EH (cell line): ENCODE results near the gene PPP1R14C.
"Not testable (repeated sequence)": the region's sequence is repeated elsewhere in the genome, so short reads cannot be mapped to it uniquely, and the experiment has no call there.

Experiments
- DNase-seq: peaks from one replicate; pipeline ENCODE4 v3.0.0-alpha.2; 2015; ENCODE audit warnings: low read depth

The PPP1R14C gene

DNA sequence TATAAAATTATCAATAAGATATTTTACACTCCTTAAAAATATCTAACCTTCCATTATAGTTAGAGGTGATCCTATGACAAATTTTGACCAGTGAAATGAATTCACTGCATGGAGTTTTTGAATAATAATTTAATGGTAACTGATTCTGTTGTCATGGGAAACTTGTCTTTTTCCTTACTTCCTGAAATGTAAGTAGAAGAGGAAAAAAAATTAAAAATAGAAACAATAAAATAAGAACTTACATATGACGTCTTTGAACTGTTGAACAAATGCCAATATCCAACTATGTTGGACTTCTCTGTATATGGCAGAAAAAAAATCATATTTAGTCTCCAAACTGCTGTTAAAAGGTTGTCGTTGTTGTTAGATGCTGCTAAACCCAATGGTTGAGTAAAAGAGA lies 26.3 kb downstream of the PPP1R14C start:
- no peak for DNase-seq

DNA sequence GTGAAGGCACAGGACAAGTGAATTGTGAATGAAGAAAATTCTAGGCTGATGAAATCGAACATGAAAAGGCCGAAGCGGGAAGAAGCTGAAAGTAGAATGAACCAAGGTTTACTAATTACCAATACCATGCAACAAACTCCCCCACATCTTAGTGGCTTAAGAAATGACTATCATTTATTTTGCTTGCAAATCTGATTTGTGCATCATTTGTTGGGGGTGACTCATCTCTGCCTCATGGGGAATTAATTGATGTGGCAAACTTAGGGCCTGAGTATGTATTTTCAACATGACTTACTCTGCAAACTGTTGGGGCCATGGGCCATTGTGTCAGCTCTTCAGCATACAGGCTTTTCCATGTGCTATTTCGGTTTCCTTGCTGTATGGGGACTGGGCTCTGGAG lies 26.8 kb downstream of the PPP1R14C start:
- peak; percentile 68 for DNase-seq

DNA sequence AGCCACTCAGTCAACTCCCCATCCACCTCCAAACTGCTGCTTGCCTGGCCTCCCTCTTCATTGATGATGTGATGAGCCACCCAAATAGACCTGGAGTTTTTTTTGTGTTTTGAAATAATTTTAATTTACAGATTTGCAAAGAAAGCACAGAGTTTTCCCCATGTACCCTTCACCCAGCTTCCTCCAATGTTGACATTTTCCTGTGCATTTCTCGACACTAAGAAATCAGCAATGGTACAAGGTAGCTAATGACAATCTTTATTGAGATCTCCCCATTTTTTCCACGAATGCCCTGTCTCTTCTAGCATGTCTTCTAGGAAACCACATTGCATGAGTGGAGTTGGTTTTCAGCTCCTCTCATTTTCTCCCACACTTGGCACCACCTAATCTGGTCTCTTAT lies 30.1 kb downstream of the PPP1R14C start:
- DNase-seq, result no peak

DNA sequence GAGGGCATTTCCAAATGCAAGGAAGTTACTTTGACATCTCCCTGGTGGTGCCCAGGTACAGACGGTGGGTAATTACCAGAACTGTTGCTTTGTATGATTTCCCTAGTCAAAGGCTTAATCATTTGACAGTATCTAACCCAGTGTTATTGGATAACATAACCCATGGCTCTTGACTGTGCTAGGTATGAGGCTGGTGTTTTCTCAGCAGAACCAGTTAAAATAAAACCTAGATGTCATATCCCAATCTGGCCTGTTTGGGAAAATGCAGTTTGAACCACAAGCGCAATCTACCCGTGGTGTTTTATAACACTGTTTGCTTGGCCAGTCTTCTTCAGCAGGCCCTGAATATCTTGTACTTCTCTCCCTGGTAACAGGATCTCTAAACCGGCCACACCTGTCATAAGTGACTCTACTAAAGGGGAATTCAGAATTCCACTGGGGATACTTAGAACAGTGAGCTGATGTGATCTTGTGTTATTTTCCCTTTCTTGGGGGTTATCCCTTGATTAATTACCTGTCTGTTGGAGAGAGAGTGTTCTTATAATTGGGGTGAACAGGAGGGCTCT lies 32.8 kb downstream of the PPP1R14C start:
- no peak for DNase-seq

DNA sequence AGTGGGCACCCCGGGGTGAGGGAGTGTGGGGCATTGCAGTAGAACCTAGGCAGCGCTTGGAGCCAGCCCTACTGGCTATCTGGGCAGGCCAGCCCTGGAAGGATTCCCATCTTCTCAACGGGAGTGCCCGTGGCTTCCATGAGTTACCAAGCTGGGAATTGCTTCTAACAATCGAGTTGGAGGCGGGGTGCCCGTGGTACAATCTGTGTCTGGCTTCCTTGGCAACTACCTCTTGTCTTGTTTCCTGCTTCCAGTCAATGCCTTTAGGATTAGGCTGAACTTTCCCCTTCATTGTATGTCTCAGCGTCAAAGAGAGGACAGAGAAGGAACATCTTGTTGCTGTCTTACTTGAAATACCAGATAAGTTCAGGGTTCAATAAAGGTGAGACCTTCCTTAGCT lies 33.3 kb downstream of the PPP1R14C start:
- no peak for DNase-seq

DNA sequence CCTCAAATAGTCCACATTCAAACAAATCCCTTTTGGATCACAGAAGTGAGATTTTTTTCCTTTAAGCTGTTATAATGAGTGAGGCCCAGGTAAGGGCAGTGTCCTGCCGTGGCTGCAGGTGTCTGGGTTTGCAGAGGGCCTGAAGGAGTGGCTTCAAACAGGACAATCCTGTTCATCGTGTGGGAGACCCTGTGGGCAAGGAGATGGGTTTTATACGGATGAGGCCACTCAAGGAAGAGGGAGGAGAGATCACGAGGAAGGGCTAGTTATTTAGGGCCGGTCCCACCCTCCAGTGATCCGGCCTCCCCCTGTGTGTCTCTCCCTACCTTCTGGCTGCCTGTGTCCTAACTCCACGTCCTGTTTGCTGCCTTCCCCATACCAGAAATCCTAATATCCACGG lies 33.8 kb downstream of the PPP1R14C start:
- DNase-seq, result no peak

DNA sequence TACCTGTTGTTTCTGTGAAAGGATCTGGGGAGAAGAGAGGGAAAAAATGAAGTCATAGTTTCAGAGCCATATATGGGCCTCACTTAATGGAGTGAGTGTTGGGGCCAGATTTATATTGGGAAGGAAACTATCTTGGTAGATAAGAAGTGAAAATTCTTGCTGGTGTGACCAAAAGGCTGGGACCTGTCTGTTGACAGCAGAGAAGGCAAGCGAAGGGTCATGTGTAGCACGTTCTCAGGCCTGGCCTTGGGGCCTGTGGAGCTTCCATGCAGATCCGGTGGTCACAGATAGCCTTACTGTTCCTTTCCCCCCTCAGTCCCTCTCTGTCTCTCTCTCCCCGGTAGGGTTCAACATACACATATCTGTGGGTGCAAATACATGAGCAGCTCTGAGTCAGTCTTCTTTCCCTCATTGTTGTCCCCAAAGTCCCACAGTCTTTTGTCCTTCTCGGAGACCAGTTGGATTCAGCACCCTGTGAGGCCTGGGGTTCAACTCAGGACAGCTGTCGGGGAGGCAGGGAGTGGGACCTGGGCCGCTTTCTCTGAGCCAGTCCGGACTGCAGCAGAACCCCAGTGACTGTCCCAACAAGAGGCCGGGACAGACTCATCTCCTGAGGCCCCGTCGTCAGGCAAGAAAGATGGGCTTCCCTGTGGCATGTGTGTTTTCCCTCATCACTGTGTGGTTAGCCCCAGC lies 34.6 kb downstream of the PPP1R14C start:
- no peak for DNase-seq

DNA sequence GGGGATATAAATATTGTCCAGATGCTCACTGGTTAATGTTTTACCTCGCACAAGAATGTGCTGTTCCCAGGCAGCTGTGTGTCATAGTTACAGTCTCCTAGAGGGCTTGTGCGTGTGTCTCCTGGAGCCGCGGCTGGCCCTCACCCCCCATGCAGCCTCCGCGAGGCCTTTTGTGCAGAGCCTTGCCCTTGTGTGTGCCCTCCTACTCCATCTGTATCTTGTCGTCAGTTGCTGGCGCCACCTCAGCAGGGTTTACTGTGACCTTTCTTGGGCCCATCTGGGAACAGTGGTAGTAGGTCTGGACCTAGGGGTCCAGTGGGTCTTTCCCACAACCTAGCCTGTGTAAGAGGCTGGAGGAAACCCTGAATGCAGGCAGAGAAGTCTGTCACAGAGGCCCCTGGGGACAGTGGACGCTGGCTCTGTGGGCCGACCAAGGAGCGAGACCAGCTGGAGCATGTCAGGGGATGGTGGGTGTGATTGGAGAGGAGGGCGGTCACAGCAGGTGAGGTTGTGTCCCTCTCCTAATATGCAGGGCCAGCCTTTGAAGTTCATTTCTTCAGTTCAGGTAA lies 35.2 kb downstream of the PPP1R14C start:
- DNase-seq, result peak; percentile 10

DNA sequence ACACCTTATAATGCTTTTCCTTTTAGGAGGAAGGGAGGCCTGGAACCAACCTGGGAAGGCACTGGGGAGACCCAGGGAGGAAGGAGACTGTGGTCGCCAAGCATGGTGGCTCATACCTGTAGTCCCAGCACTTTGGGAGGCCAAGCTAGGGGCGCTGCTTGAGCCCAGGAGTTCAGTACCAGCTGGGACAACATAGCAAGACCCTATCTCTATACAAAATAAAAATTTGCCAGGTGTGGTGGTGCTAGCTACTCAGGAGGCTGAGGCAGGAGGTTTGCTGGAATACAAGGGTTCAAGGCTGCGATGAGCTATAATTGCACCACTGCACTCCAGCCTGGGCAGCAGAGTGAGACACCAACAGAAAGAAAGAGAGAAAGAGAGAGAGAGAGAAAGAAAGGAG lies 36.2 kb downstream of the PPP1R14C start:
- no peak for DNase-seq

DNA sequence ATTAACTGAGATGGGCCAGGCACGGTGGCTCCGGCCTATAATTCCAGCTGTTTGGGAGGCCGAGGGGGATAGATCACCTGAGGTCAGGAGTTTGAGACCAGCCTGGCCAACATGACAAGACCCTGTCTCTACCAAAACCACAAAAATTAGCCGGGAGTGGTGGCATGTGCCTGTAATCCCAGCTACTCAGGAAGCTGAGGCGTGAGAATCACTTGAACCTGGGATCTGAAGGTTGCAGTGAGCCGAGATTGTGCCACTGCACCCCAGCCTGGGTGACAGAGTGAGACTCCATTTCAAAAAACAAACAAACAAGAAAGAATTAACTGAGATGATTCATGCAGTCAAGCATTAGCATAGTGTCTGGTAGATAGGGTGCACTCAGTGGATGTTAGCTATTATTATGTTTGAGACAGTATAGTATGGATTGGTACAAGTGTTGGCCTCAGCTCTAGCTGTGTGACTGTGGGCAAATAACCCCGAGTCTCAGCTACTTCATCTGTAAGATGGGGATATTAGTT lies 37.1 kb downstream of the PPP1R14C start:
- DNase-seq, result not testable (repeated sequence)

DNA sequence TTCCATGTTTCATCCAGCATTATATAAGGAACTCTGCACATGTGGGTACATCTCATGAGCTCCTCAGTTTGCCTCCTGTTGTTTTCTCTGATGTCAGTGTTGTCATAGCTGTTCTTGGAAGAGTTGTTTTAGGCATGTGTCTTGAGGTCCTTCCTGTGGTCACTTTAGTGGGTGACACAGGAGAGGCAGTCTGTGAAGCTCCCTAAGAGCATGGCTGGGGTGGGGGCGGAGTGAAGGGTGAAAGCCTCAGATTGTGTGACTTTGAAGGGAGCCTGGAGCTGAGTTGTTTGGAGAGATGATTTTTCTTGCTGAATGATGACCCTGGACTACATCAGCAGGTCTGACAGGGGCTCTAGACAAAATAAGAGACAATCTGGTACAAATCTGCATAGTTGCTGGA lies 37.7 kb downstream of the PPP1R14C start:
- DNase-seq, result no peak

DNA sequence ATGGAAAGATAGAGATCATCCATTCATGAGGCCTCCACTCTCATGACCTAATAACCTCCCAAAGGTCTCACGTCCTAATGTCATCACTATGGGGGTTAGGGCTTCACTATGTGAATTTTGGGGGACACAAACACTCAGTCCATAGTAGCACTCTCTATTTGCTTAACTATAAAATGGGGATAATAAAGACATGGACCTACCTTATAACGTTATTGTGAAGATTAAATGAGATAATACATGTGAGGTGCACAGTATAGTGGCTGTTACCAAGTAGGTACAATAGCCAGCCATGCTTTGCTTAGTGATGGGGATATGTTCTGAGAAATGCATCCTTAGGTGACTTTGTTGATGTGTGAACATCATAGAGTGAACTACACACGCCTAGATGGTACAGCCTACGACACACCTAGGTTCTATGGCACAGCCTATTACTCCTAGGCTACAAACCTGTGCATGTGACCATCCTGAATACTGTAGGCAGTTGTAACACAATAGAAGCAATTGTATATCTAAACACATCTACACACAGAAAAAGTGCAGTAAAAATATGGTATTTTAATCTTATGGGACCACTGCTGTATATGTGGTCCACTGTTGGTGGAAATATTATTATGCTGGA lies 39.7 kb downstream of the PPP1R14C start:
- DNase-seq, result no peak

DNA sequence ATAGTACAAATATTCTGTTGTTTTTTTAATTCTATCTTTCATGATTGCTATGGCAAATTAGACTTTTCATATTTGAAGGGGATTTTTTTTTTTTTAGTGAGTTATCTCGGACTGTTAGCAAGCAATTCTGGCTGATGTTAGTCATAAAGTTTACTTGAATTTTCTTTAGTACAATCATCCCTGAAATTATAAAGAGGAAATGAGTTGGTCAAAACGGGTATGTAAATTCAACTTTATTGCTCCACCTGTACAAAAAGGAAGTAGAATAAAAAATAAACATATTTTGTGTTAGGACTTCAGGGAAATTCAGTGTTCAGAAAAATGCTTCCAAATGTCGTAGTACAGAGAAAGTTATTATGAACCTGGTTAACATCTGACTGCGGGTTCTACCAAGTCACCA lies 40.3 kb downstream of the PPP1R14C start:
- no peak for DNase-seq

DNA sequence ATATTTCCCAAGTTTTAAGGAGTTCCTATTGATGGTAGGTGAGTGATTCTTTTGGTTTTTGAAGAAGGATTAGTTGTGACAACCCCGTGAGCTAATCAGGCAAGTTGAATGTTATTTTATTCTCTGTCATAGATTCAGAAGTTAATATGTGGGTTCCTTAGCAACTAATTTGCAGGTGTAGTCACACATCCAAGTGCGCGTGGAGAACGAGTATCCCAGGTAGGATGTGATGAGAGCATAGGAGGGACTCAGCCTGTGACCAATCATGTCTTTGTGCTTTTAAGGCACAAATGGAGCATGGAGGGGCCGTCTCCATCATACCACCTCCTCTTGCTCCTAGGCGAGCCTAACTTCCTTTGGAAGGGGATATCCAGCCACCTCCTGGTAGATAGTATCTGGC lies 41.1 kb downstream of the PPP1R14C start:
- DNase-seq, result no peak

DNA sequence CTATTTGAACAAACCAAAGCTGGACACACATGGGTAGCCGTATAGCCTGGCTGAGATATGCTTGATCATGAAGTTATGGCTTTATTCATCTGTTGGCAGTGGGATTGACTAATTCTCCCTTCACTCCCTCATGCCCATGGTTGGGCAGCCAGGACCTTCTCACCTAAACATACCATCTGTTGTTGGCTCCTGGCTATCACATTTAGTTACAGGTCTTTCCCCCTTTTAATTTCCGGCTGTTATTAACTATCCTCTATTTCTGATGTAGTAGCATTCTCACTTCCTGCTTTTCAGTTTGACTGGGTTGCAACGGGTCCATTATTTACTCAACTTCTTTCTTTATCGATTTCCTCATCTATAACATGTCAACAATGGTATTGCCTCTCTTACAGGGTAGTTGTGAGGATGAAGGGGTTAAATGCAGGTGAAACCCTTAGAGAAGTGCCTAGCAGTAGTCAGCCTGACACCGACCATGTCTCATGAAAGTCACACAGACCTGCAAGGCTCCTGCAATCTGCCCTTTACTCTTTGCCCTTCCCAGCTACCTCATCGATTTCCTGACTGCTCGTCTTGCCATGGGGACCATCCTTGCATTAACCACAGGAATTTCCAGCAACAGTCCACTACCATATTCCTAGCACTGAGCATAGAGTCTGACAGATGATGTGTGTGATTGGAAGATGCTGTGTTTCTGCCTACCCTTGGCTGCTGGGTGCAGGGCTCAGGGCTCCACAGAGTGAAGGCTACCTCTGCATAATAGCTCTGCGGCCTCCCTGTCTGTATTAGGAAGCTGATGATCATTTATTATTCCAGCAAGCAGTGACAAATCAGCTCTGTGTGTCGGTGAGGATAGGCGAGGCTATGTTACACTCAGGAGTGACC lies 42.2 kb downstream of the PPP1R14C start:
- DNase-seq, result no peak

DNA sequence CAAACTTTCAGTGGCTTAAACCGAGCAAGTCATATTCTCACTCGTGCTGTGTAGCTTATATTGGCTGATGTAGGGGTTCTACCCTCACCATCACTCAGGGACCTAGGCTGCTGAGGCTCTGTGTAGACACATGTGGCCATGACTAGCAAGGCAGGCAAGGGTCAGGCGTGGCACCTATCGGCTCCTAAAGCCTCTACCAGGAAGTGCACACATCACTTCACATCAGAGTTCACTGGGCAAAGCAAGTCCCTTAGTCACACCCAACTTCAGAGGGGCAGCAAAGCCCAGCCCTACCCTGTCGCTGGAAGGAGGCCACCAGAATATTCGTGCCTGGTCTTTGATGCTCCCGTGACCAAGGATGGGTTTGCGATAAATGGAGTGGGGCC lies 42.9 kb downstream of the PPP1R14C start:
- no peak for DNase-seq

DNA sequence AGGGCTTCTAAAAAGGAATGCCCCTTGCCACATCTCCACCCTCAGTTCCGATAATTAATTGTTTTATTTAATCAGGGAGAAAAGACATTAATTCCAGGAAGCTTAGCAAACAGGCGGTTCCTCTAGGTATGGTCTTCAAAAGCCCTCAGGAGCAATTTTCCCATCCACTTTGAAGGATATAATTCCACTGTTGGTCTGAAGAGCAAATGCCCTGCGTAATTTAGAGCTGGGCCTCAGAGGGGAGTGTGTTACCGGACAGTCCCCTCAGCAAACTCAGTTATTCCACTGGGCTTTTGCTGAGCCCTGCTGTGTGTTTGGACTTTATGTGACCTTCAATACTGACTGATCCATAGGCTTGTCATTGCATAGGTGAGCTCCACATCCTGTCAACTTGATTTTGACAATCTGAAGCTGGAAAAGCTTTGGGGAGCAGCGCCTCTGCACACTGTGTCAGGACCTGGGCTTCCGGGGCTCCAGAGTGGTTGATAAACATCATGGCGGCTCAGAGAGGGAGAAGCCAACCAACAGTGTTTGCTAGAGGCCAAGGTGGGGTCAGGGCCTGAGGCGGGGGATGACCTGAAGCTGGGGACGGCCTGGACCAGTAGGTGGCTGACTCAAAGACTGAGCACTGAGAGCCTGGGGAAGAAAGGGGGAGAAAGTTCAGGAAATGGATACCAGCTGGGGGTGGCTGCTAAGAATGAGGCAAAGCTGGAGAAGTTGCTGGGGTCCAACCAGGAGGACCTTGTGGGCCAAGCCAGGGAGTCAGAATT lies 43.5 kb downstream of the PPP1R14C start:
- DNase-seq, result no peak

DNA sequence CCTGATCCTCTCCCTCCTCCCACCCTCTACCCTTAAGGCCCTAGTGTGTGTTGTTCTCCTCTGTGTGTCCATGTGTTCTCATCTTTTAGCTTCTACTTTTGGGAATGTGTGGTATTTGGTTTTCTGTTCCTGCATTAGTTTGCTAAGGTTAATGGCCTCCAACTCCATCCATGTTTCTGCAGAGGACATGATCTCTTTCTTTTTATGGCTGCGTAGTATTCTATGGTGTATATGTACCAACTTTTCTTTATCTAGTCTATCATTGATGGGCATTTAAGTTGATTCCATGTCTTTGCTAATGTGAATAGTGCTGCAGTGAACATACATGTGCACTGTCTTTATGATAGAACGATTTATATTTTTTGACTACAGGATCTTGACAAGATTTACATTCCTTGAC lies 44.6 kb downstream of the PPP1R14C start:
- not testable (repeated sequence) for DNase-seq

DNA sequence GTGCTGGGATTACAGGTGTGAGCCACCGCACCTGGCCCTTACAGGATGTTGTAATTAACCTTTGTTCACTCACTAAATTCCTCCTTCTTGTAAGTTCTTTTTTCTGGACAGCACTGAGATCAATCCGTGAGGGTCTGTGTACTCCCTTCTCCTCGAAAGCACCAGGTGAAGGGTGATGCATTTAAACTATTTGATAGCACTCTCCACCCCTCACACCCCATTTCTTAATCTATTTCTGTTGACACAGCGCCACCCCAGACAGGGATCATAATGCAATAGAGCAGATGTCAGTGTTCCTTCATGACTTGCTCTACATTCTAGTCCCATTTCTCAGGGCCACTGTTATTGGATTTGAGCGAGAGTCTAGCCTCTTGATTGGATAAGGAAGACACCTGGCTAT lies 46.3 kb downstream of the PPP1R14C start:
- DNase-seq, result no peak

DNA sequence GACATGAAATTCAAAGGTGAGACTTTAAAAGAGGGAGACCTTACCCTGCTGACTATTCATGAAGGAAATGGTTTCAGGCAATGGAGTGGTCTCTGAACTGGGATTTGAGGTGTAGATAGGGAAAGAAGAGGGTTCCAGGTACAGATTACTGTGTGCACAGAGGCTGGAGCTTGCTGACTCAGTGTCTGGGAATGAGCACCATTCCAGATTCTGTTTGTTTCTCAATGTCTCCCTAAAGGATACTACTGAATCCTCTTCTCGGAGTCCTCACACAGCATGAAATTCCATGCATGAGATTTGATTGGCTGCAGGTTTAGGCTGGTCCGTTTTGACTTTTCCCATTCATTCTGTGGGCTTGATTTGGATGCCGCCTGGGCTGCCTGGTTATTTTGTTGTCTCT lies 49.0 kb downstream of the PPP1R14C start:
- peak; percentile 48 for DNase-seq

DNA sequence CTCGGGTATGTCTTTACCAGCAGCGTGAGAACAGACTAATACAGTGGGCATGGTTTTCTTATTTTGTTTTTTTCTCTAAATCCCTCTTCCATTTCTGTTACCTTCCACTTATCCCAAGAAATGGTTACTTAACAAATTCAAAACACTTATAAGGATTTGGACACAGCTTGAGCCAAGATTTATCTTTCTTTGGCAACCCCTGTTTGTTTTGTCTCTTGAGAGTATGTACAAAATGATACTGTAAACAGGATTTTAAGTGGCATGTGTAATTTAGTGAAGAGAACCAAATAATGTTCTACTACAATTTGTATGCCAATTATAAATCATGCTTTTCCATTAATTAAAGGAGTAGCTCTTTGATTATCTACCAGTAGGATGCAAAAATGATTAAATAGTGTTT lies 51.4 kb downstream of the PPP1R14C start:
- DNase-seq, result no peak
